WTC11 (cell line): Measurements from ENCODE around the gene RTN4RL1.

Experiments used
- CBFB ChIP-seq: sonication (generic); formaldehyde crosslinking; IDR thresholded peaks from 2 replicates; pipeline ENCODE4 v1.8.1; 2022; ENCODE audit warnings: mild to moderate bottlenecking, low read depth, missing genetic modification reagents
- CDX4 ChIP-seq: fragments of 250-450 bp; sonication (Bioruptor Pico); IDR thresholded peaks from 2 replicates; pipeline ENCODE4 v1.9.0; 2021; ENCODE audit warnings: moderate library complexity, mild to moderate bottlenecking, inconsistent platforms, borderline replicate concordance
- CREB1 ChIP-seq: sonication (generic); formaldehyde crosslinking; IDR thresholded peaks from 2 replicates; pipeline ENCODE4 v1.8.0; 2023; ENCODE audit warnings: mild to moderate bottlenecking, missing genetic modification reagents
- CREM ChIP-seq: sonication (generic); formaldehyde crosslinking; IDR thresholded peaks from 2 replicates; pipeline ENCODE4 v1.8.1; 2022; ENCODE audit warnings: mild to moderate bottlenecking, missing genetic modification reagents, moderate library complexity
- CTCF ChIP-seq: fragments of 200-600 bp; IDR thresholded peaks from 2 replicates; pipeline ENCODE4 v1.8.0; 2022; ENCODE audit warnings: antibody characterized with exemption
- ESRRA ChIP-seq: sonication (generic); formaldehyde crosslinking; IDR thresholded peaks from 2 replicates; pipeline ENCODE4 v1.8.1; 2022; ENCODE audit warnings: mild to moderate bottlenecking, missing genetic modification reagents, borderline replicate concordance
- FOXJ3 ChIP-seq: sonication (generic); formaldehyde crosslinking; IDR thresholded peaks from 2 replicates; pipeline ENCODE4 v1.9.0; 2021; ENCODE audit warnings: missing genetic modification reagents, mild to moderate bottlenecking, borderline replicate concordance
- SP1 ChIP-seq: sonication (generic); formaldehyde crosslinking; conservative IDR thresholded peaks from 2 replicates; pipeline ENCODE4 v1.8.1; 2022; ENCODE audit warnings: missing genetic modification reagents
- STAT6 ChIP-seq: sonication (generic); formaldehyde crosslinking; conservative IDR thresholded peaks from 2 replicates; pipeline ENCODE4 v1.8.1; 2023; ENCODE audit warnings: mild to moderate bottlenecking, low read depth, missing genetic modification reagents, moderate library complexity
- TP53 ChIP-seq: sonication (generic); formaldehyde crosslinking; IDR thresholded peaks from 2 replicates; pipeline ENCODE4 v1.8.1; 2023; ENCODE audit warnings: mild to moderate bottlenecking, missing genetic modification reagents
- USF2 ChIP-seq: sonication (generic); formaldehyde crosslinking; IDR thresholded peaks from 2 replicates; pipeline ENCODE4 v1.8.1; 2023; ENCODE audit warnings: mild to moderate bottlenecking, missing genetic modification reagents, moderate library complexity
- TF ChIP-seq, protein P1 (sequence below): sonication (generic); formaldehyde crosslinking; IDR thresholded peaks from 2 replicates; pipeline ENCODE4 v1.8.1; 2023; ENCODE audit warnings: mild to moderate bottlenecking, missing genetic modification reagents
- TF ChIP-seq, protein P2 (sequence below): sonication (generic); formaldehyde crosslinking; IDR thresholded peaks from 2 replicates; pipeline ENCODE4 v1.8.0; 2022; ENCODE audit warnings: mild to moderate bottlenecking, missing genetic modification reagents
- TF ChIP-seq, protein P3 (sequence below): sonication (generic); formaldehyde crosslinking; IDR thresholded peaks from 2 replicates; pipeline ENCODE4 v1.8.1; 2022; ENCODE audit warnings: low read depth, mild to moderate bottlenecking, moderate library complexity, missing genetic modification reagents, borderline replicate concordance

DNA sequence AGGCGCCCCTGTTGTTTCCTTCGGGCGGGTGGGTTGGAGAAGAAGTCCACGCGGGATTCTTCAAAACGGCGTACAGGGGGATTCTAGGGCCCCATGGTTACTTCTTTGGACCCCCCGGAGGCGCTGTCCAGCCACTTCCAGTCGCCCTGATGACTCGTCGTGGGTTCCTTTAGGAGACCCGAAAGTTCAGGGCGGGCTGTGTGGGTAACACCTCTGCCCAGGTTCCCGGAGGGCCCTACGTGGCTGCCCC lies 29.1 kb upstream of the RTN4RL1 start:
- no peak for TF ChIP-seq CTCF
- no peak for TF ChIP-seq ESRRA (CRISPR knock-in tag)
- TF ChIP-seq CBFB (CRISPR knock-in tag), result no peak
- TF ChIP-seq, protein P1, sequence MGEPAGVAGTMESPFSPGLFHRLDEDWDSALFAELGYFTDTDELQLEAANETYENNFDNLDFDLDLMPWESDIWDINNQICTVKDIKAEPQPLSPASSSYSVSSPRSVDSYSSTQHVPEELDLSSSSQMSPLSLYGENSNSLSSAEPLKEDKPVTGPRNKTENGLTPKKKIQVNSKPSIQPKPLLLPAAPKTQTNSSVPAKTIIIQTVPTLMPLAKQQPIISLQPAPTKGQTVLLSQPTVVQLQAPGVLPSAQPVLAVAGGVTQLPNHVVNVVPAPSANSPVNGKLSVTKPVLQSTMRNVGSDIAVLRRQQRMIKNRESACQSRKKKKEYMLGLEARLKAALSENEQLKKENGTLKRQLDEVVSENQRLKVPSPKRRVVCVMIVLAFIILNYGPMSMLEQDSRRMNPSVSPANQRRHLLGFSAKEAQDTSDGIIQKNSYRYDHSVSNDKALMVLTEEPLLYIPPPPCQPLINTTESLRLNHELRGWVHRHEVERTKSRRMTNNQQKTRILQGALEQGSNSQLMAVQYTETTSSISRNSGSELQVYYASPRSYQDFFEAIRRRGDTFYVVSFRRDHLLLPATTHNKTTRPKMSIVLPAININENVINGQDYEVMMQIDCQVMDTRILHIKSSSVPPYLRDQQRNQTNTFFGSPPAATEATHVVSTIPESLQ (CRISPR knock-in tag), result no peak
- TF ChIP-seq SP1 (CRISPR knock-in tag), result no peak
- TF ChIP-seq, protein P2, sequence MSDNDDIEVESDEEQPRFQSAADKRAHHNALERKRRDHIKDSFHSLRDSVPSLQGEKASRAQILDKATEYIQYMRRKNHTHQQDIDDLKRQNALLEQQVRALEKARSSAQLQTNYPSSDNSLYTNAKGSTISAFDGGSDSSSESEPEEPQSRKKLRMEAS (CRISPR knock-in tag), result no peak
- TF ChIP-seq TP53 (CRISPR knock-in tag), result no peak
- TF ChIP-seq, protein P3, sequence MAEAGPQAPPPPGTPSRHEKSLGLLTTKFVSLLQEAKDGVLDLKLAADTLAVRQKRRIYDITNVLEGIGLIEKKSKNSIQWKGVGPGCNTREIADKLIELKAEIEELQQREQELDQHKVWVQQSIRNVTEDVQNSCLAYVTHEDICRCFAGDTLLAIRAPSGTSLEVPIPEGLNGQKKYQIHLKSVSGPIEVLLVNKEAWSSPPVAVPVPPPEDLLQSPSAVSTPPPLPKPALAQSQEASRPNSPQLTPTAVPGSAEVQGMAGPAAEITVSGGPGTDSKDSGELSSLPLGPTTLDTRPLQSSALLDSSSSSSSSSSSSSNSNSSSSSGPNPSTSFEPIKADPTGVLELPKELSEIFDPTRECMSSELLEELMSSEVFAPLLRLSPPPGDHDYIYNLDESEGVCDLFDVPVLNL, result no peak
- no peak for TF ChIP-seq CDX4
- no peak for TF ChIP-seq CREM (CRISPR knock-in tag)
- TF ChIP-seq USF2 (CRISPR knock-in tag), result no peak
- TF ChIP-seq CREB1 (CRISPR knock-in tag), result no peak
- TF ChIP-seq STAT6 (CRISPR knock-in tag), result no peak
- no peak for TF ChIP-seq FOXJ3 (CRISPR knock-in tag)
